NCI-H146 treated with DMSO at 0.1 percent for 48 hours (cell line): ENCODE measurements around the gene FRMD4A.

Experiments used
- DNase-seq: peaks from one replicate; lab custom pipeline; 2025; ENCODE audit not compliant: unreplicated experiment; lab: John Stamatoyannopoulos, UW

FRMD4A gene

GRCh38 chr10:13665516-13666262 lies 665.0 kb downstream of the FRMD4A start:
- DNase-seq = no peak

GRCh38 chr10:13661256-13661655 lies 669.5 kb downstream of the FRMD4A start:
- DNase-seq = no peak

- no peak for DNase-seq
These were observed 670.2 kb downstream of the FRMD4A start for GRCh38 chr10:13660551-13660920.

- peak; percentile 30 for DNase-seq
These were observed 670.7 kb downstream of the FRMD4A start for GRCh38 chr10:13659887-13660550.

- no peak for DNase-seq
These were observed 671.6 kb downstream of the FRMD4A start for GRCh38 chr10:13658871-13659685.

- DNase-seq = no peak
These were observed 672.5 kb downstream of the FRMD4A start for GRCh38 chr10:13658264-13658663.

- no peak for DNase-seq
These were observed 673.5 kb downstream of the FRMD4A start for GRCh38 chr10:13657101-13657680.

GRCh38 chr10:13656337-13657100 lies 674.2 kb downstream of the FRMD4A start:
- DNase-seq = no peak

GRCh38 chr10:13654846-13655245 lies 675.9 kb downstream of the FRMD4A start:
- no peak for DNase-seq

GRCh38 chr10:13654118-13654830 lies 676.5 kb downstream of the FRMD4A start:
- no peak for DNase-seq

- DNase-seq = no peak
These were observed 677.9 kb downstream of the FRMD4A start for GRCh38 chr10:13652860-13653259.

- no peak for DNase-seq
These were observed 678.6 kb downstream of the FRMD4A start for GRCh38 chr10:13651969-13652720.

- DNase-seq = no peak
These were observed 679.8 kb downstream of the FRMD4A start for GRCh38 chr10:13650961-13651360.

- DNase-seq = no peak
These were observed 680.7 kb downstream of the FRMD4A start for GRCh38 chr10:13649844-13650520.

GRCh38 chr10:13648425-13648824 lies 682.3 kb downstream of the FRMD4A start:
- no peak for DNase-seq

- DNase-seq = no peak
These were observed 685.9 kb downstream of the FRMD4A start for GRCh38 chr10:13644866-13645265.

- no peak for DNase-seq
These were observed 687.7 kb downstream of the FRMD4A start for GRCh38 chr10:13643016-13643415.

GRCh38 chr10:13642293-13642692 lies 688.4 kb downstream of the FRMD4A start:
- no peak for DNase-seq

GRCh38 chr10:13637894-13638293 lies 692.8 kb downstream of the FRMD4A start:
- no peak for DNase-seq
